Testis (tissue), 3 donors: Measurements from ENCODE around the gene LSP1. TPM values are rescaled to one million over a fixed set of nuclear protein-coding genes. Genes with fewer than 3 reads are reported as not detected.

Experiments
- DNase-seq: peaks from one replicate; pipeline ENCODE4 v3.0.0-alpha.2; 2019
- H3K27ac ChIP-seq, 2 donors: fragments of 200-600 bp; sonication (generic); one replicate each; pipeline ENCODE4 v1.5.1; 2019
- H3K27me3 ChIP-seq: fragments of 200-600 bp; sonication (generic); one replicate; pipeline ENCODE4 v1.5.1; 2019
- H3K36me3 ChIP-seq: fragments of 200-600 bp; sonication (generic); one replicate; pipeline ENCODE4 v1.5.1; 2017; ENCODE audit warnings: low read depth; ENCODE audit errors: missing control alignments
- H3K4me1 ChIP-seq: fragments of 200-600 bp; sonication (generic); one replicate; pipeline ENCODE4 v1.5.1; 2019
- H3K4me3 ChIP-seq, 2 donors: fragments of 200-600 bp; sonication (generic); one replicate each; pipeline ENCODE4 v1.5.1; 2017 to 2019
- H3K9me3 ChIP-seq: fragments of 200-600 bp; sonication (generic); one replicate; pipeline ENCODE4 v1.5.1; 2017
- CTCF ChIP-seq, 3 experiments: fragments of 450-650 bp in 2 of 3; fragments of 200-600 bp in 1 of 3; sonication (generic) in 1 of 3; IDR thresholded peaks; one replicate each; pipeline ENCODE4 v1.5.1; 2016 to 2019; ENCODE audit warnings: antibody characterized with exemption in 3 of 3, mild to moderate bottlenecking in 2 of 3, moderate library complexity in 1 of 3
- POLR2A ChIP-seq: fragments of 450-650 bp; IDR thresholded peaks from one replicate; pipeline ENCODE4 v1.6.1; 2017; ENCODE audit warnings: antibody characterized with exemption, mild to moderate bottlenecking, moderate library complexity
- WGBS, 2 donors: methylation state at CpG; one replicate each; pipeline ENCODE4 v1.1.5; 2018; 5-methylcytosine and 5-hydroxymethylcytosine counted together
- intact Hi-C: fragments of 100-400 bp; cut with DNase I; formaldehyde crosslinking; loops from one replicate; pipeline ENCODE4 v1.15.1; 2023; ENCODE audit warnings: low total_unique reads
- polyA plus RNA-seq: library from polyadenylated mRNA; stranded (reverse); fragments of 350-450 nt; fragmentation: Illumina TruSeq; extraction: RNeasy Lipid Tissue Mini Kit (QIAGEN cat#74804); gene quantifications from one replicate; pipeline ENCODE4 v1.2.3, GENCODE V29; 2014; ENCODE audit warnings: low read depth, low replicate concordance; ENCODE audit not compliant: insufficient read depth
- total RNA-seq, 2 donors: library from RNA; depleted of rRNA; stranded (reverse); fragments of >200 nt; gene quantifications; one replicate each; pipeline ENCODE4 v1.2.3, GENCODE V29; 2016

LSP1 gene
- total and polyA plus RNA-seq, 3 donors from 2014 or later, result 13.0 to 50.1 (median 19.9) TPM

- Histone ChIP-seq H3K27ac (no peak overlapping the region), H3K36me3 (no peaks in the 10 kb centered on the region), H3K9me3 (no peaks in the 10 kb centered on the region), H3K27me3 (no peaks in the 10 kb centered on the region), H3K4me1 (peaks cover 9% of the 10 kb centered on the region), H3K4me3 (no peak overlapping the region)
- no peak for TF ChIP-seq CTCF (IDR thresholded peaks at IDR 0.05)
- TF ChIP-seq POLR2A, result no peak
- intact Hi-C loops, result no loop called here
- 88 to 95% methylated on average over 31 of the region's 31 CpGs for WGBS, 2 donors
- no peak for DNase-seq
Measured at GRCh38 chr11:1913271-1914060, 60.6 kb downstream of the LSP1 start.

GRCh38 chr11:1915795-1916131 is 62.9 kb downstream of the LSP1 start:
- Histone ChIP-seq H3K27ac (no peak overlapping the region), H3K9me3 (no peaks in the 10 kb centered on the region), H3K27me3 (no peaks in the 10 kb centered on the region), H3K4me1 (peaks cover 9% of the 10 kb centered on the region), H3K4me3 (no peak overlapping the region), H3K36me3 (no peaks in the 10 kb centered on the region)
- 96 to 100% methylated on average over 2 of the region's 2 CpGs for WGBS, 2 donors
- intact Hi-C loops, result loop anchor here (1.0 kb wide), 1 partner anchor 22 kb away; no protein-coding TSS in a partner anchor
- TF ChIP-seq POLR2A (no peak), CTCF (IDR thresholded peaks at IDR 0.05) (no peak)
- DNase-seq, result no peak

- H3K27me3 ChIP-seq, result no peaks in the 10 kb centered on the region
- intact Hi-C loops, result loop anchor here (1.0 kb wide), 1 partner anchor 23 kb away; no protein-coding TSS in a partner anchor
- no peaks in the 10 kb centered on the region for H3K36me3 ChIP-seq
- no peaks in the 10 kb centered on the region for H3K9me3 ChIP-seq
- no peak for DNase-seq
- no peak overlapping the region for H3K4me3 ChIP-seq
- 82 to 84% methylated on average over 6 to 14 of the region's 14 CpGs for WGBS, 2 donors
- TF ChIP-seq CTCF (IDR thresholded peaks at IDR 0.05), result no peak
- no peak overlapping the region for H3K27ac ChIP-seq
- H3K4me1 ChIP-seq, result peaks cover 13% of the 10 kb centered on the region
Measured at GRCh38 chr11:1916132-1916985, 63.5 kb downstream of the LSP1 start.

- no peaks in the 10 kb centered on the region for H3K27me3 ChIP-seq
- H3K4me3 ChIP-seq, result no peak overlapping the region
- H3K36me3 ChIP-seq, result no peaks in the 10 kb centered on the region
- DNase-seq, result no peak
- H3K9me3 ChIP-seq, result no peaks in the 10 kb centered on the region
- 72 to 78% methylated on average over 3 to 8 of the region's 8 CpGs for WGBS, 2 donors
- no peak overlapping the region for H3K27ac ChIP-seq
- intact Hi-C loops, result loop anchor here (1.0 kb wide), 1 partner anchor 24 kb away; no protein-coding TSS in a partner anchor
- H3K4me1 ChIP-seq, result peaks cover 17% of the 10 kb centered on the region
- TF ChIP-seq CTCF (IDR thresholded peaks at IDR 0.05) (no peak), POLR2A (no peak)
Measured at GRCh38 chr11:1916986-1917522, 64.2 kb downstream of the LSP1 start.
